Stimulated activated CD4-positive, alpha-beta T cell treated with anti-CD3 and anti-CD28 coated beads, TNF-alpha, amount 100 ng/mL, for 1 hour (primary cell): ENCODE results near the gene TMEM18.
"Not testable (repeated sequence)": the region's sequence is repeated elsewhere in the genome, so short reads cannot be mapped to it uniquely, and the experiment has no call there.

Experiments
- DNase-seq, 3 donors: peaks; one replicate each; pipeline ENCODE4 v3.0.0-alpha.2; 2020; ENCODE audit warnings: low read depth in 3 of 3, low spot score in 1 of 3

Gene TMEM18

DNA sequence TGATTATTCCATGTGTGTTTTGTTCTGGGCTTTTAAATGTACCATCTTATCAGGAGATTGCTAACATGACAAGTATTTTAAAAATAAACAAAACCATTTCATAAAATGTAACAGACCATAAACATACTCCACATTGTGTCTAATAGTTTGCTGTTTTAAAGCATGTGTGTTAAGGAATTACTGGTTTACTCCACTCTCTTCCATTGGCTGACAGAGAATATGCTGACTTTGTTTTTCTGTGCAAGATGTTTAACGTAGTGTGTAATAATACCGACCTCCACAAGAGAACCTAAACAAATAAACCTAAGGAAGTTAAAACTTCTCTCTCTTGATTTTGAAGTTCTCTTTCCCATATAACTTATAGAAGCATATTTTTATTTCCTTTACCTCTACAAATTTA, 17.0 kb upstream of the TMEM18 start:
- no peak for DNase-seq

DNA sequence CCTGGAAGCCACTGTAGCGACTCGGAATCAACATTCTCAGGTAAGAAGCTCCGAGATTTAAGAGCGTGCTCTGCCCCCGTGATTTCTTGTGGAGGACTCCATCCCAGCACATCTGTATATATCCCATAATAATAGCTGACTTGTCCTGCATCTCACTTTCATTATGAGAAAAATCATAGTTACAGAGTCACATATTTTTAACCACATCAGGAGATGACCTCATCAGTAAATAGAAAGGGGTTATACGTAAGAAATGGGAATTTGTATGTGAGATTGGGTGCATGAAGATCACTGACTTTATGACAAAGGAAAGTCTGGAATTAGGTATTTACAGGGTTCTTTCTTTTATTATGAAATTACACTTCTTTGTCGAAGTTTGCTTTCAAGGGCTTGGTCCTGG, 16.4 kb upstream of the TMEM18 start:
- DNase-seq = no peak

DNA sequence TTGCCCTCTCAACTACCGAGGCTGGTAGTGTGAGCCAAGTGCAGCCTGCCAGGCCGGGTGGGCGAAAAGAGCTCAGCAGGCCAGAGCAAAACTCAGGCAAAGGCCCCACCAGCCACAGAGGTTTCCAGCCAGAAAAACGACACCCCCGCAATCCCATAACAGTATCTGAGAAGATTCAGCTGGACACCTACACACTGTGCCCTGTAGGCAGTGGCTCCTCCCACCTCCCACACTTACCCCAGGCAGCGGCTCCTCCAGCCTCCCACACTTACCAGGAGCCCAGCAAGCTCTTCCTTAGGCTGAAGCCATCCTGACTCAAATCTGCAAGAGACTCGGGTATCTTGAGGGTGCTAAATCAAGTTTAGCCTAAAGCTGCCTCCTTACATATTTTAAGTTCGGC, 15.6 kb upstream of the TMEM18 start:
- no peak for DNase-seq

DNA sequence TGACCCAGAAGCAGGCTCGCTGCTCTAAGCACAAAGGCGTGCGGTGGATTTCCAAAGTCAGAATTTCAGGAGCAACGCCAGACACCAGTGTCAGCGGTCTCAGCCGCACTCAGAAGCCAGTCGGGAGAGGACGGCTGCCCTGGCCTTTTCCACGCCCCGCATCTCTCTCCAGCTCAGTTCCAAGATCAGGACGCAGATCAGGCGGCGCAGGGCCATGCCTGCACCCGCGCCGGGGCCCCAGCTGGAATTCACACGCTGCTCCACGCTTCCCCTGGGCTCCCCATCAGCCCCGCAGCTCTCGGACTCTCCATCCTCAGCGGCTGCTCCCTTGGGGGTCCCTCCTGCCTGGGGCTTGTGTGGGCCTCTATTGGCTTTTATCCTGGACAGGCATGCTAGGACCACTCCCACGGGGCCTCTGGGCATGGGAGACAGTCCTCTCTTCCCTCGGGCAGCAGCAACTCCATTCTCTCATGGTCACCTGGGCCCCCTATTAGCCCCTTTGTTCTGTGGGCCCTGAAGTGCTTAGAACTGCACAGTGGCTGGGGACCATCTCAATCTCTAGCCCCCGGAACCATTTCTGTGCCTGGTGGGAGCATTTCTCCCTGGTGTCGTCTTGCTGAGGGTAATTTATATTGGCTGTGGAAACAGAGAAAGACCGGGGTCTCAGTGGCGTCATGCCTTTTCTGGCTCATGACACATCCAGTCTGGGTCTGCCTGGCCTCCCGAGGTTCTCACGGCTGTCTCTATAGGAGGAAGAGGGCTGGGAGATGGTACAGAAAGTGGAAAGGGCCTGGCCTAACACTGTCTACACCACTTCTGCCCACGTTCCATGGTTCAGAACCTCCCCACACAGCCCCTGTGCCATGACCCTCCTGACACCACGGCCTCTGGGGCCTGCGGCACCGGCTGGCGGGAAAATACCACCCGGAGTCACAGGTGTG, 14.9 kb upstream of the TMEM18 start:
- DNase-seq = no peak

DNA sequence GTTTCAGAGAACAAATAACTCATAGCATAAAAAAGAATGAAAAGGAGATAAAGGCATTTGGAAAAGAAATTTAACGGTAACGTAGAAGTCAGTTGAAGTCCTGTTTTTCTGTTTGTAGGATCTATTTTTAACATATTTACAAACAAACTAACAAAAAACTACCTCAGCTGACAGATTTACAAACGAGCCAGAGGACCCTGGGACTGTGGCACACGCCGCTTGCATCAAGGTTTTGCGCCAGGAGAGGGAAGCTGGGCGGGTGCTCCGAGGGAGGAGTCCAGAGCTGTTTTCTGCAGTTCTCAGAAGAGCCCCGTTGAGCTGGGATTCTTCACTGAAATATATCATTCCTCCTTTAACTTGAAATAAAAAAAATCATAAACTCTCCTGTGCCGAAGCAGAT, 13.6 kb upstream of the TMEM18 start:
- no peak for DNase-seq

DNA sequence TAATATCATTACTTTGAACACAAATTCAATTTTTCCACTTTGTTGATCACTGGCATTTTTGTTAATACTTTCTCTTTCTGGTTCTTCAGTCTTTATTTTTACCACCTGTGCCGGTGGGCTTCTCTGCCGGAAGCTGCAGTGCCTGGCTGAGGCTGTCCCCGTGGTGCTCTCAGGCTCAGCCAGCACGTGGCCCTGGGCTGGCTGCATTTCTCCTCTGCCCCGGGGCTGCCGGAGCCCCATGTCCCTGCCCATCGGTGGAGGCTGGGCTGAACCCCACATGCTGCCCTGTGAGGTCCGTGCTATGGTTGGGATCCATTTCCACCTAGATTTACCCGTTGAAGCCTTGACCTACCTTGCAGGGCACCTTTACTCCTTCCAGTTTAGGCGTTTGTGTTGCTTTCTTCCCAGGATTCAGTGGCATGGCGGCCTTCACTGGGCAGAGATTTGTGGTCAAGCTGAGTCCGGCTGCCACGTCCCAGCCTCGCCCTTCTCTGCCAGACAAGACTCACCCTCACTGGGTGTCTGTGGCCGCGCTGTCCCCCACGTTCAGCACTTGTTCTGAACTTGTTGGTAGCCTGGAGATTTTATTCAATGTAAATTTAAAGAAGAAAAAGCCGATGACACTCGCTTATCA, 12.8 kb upstream of the TMEM18 start:
- DNase-seq = no peak

DNA sequence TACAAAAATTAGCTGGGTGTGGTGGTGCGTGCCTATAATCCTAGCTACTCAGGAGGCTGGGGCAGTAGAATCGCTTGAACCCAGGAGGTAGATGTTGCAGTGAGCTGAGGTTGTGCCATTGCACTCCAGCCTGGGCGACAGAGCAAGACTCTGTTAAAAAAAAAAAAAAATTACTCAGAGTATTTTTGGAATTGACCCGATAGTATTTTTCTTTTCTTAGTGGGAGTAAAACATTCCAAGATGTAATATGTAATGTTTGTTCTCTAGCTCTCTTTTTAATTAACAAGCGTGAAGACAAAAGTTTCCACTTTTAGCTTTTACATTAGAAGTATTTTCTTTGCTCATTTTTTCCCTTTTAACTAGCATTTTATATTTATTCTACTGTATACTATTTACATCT, 12.0 kb upstream of the TMEM18 start:
- no peak for DNase-seq

DNA sequence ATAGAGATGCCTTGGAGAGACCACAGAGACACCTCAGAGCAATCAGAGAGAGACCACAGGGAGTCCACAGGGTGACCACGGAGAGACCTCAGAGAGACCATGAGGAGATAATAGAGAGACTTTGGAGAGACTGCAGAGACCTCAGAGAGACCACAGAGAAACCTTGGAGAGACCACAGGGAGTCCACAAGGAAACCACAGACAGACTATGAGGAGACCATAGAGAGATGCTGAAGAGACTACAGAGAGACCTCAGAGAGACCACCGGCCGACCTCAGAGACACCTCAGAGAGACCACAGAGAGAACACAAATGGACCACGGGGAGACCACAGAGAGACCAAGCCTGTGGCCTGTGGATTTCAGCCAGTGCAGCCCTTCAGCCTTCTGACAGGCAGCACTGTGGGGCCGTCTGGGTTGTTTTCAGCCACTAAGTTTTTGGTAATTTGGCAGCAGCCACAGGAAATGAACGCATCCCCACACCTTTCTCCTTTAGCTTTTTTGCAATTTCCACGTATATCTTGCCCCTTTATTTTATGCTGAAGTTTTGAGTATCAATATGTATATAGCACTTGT, 11.4 kb upstream of the TMEM18 start:
- no peak for DNase-seq

DNA sequence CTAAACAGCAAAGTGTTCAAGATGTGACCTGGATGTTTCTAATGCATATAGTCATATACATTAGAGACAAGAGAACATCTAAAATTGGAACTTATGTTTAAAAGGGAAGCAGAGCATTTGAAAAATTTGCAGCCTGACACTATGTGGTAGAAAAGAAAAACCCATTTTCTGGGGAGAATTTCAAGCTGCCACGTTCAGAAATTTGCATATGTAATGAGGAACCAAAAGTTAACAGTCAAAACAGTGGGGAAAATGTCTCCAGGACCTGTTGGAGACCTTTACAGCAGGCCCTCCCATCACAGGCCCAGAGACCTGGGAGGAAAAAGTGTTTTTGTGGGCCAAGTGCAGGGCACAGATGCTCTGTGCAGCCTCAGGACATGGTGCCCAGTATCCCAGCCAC, 8.2 kb upstream of the TMEM18 start:
- no peak for DNase-seq

DNA sequence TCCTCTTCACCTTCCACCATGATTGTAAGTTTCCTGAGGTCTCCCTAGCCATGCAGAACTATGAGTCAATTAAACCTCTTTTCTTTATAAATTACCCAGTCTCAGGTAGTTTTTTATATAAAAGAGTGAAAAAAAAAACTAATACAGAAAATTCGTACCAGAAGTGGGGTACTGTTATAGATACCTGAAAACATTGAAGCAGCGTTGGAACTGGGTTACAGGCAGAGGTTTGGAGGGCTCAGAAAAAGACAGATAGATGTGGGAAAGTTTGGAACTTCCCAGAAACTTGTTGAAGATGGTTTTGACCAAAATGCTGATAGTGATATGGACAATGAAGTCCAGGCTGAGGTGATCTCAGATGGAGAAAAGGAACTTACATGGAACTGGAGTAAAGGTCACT, 7.7 kb upstream of the TMEM18 start:
- DNase-seq = not testable (repeated sequence)

DNA sequence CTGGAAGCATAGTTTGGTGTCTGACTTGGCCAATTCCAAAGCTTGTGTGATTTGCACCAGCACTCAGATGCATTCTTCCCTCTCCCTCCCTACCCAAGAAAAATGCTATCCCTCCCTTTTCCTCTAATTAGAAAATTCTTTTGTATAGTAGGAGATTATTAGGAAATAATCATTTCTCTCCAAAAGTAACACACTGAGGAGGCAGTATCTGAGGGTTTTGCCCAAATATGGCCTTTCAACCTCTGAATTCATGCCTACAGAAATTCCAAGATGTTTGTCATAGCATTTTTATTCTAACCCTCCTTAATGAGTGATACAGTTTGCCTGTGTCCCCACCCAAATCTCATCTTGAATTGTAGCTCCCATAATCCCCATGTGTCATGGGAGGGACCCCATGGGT, 5.0 kb upstream of the TMEM18 start:
- DNase-seq = no peak

DNA sequence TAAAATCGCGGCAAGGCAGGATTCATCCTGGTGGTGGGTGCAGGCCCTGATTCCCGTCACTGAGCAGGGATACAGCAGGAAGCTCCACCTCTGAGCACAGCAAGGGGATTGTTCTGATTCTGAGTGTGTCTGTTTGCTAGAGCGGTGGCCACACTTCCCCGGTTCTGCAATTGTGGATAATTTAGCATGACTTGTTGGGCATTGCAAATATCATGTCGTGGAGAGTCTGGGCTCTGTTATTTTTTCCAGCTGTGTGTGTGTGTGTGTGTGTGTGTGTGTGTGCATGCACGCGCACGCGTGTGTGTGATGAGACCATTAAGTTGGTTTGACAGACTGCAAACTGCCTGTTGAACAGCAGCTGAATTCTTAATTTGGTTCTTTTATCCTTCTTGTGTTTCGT, 4.1 kb upstream of the TMEM18 start:
- no peak for DNase-seq

DNA sequence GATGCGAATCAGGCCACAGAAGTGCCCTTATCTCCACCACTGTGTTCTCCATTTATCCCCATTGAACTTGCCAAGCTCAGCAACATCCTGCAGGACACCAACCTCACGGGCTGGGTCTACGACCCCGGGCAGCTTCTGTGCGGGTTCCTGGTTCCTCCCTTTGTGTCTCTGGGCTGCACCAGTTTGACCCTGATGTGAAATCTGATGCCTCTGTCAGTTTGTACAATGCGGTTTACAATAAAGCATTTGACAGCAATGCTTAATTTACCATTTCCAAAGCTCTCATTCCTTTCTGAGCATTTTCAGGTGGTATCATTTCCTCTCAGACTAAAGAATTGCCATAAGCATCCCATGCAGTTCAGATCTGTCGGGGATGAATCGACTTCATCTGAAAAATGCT, 3.3 kb upstream of the TMEM18 start:
- no peak for DNase-seq

DNA sequence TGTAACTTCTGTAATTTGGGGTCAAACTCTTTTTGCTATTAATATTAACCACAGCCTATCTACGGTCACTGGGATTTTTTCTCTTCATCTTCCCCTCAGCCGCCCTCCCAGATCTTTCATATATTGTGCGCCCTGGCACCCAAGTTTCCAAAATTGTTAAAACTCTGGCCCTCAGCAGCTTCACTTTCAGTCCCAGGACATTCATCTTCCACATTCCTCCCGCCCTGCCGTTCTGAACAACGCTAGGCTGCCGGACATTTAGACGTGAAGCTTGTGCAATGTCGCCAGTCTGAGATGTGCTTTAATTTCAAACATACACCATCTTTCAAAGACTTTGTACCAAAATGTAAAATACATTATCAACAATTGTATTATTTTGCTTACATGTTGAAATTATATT, 1.8 kb upstream of the TMEM18 start:
- no peak for DNase-seq

DNA sequence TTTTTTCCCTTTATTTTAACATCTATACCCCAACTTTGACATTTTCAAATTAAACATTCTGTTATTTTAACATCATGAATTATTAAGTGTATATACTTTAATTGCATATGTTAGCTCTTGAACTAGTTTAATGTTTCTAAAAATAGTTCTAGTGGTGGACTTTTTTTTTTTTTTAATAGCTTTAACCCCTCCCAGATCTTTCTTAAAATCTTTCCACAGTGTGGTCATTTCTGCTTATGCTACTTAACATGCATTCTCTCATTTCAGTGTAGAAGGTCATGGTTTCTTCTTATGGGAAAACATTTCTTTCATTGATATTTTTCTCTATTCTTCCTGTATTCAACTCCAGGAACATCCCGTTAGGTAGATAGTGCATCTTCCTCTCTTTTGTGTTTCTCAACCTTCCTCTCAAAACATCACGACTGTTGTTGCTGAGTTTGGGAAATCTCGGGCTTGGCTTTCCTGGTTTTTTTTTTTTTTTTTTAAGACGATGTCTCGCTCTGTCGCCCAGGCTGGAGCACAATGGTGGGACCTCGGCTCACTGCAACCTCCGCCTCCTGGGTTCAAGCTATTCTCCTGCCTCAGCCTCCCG, 849 bp upstream of the TMEM18 start:
- no peak for DNase-seq

DNA sequence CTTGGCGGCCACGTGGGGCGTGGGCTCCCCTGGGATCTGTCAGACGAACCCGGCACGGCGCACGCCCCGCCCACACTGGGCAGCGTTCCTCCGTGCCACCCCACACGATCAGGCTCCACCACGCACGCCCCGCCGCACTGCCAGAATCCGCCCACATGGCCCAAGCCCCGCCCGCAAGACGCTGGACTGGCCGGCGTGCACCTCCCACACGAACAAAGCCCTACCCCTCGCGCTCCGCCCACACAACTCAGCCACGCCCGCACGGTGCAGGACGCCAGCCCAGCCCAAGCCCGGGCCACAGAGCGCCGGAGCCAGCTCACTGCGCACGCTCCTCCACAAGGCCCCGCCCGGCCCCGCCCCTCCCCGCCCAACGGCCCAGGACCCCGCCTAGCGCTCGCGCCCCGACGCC, 555 bp downstream of the TMEM18 start:
- no peak for DNase-seq

DNA sequence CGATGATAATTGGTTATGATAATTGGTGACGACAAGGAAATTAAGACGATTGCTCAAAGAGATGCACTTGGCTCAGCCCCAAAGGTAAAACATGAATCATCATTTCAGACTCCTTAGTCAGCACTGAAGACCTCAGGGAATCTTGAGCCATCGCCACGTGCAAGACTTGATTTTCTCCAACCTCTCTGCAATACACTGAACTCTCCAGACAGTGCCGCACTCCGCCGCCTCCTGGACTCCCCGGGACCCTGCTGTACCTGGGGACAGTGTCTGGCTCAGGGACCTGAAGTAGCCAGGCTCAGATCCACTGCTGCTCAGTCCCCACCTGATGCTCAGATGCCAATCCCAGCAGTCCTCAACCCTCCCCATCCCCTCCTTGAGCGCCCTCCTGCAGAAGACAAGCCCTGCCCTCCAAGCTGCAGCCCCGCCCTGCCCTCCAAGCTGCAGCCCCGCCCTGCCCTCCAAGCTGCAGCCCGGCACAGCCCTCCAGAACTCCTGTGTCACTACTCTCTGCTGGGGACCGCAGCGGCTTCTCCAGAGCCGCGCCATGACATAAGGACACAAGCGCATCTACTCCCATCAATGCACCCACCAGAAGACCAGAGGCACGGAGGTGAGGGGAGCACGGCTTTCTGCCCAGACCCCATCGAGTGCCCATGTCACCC, 1.1 kb downstream of the TMEM18 start:
- DNase-seq = peak in 1 of 3 donors; percentile 11

DNA sequence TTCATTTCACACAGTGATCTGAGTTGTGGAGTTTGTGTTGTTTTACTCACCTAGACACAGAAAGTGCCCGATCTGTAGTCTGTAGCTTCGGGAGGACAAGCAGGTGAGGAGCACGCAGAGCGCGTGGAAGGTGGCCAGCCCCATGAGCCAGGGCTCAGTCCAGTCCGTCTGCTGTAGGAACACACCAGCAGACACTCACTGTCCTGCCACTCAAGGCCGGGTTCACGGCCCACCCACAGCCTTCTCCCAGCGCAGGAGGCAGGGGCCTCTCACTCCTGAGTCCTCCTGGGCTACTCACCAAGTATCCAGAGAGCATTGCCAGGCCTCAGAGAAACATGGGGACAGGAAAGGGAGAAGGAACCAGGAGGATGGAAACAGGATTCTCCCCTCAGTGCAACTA, 1.7 kb downstream of the TMEM18 start:
- DNase-seq = no peak

DNA sequence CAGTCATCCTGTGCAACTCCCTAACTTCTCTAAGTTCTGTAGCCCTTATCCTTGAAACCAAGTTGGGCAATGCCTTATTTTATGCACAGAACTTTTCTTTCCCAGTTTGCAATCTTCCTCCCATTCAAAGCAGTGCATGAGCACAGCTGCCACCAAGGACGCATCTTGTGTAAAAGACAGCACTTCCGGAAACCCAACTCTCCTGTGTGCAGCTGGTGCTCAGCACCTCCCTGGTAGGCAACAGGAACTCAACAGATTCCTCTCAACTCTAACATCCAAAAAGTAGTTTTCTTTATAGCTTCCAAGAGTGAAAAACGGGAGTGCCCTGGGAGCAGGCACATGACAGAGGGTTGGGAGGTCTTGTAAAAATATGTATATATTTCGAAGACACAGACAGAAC, 2.2 kb downstream of the TMEM18 start:
- DNase-seq = no peak

DNA sequence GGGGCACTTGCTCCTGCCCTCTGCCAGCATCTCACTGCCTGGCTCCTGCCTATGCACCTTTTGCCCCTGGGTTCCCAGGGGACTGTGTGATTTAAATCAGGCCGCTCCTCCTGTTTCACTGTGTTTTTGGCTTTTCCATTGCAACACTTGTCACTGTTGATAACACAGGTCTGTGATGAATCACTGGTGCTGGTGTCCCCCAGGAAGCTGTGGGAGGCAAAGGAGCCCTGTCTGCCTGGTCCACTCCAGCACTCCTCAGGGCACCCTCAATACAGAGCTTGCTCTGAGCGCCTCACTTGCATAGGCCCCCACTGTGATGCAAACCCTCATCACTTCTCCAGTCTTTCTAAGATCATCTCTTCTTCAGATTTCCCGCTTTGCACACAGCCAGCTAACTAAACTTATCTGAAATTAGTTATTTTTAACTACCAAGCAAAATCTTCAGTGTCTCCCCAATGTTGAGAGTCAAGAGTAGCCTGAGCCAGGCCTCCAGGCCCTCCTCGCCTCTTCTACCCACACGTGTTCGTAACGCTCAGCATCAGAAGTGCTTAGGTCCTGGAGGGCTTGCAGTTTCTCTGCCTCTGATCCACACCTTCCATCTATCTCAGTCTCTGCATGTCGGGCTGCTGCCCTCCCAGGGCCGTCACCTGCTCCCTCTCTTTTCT, 2.8 kb downstream of the TMEM18 start:
- DNase-seq = no peak
